HG02852 (cell line): ENCODE measurements around the gene NSMF.

Experiments
- ATAC-seq: cut with Tn5 transposase; IDR thresholded peaks from one replicate; pipeline ENCODE4 v1.9.1; 2021; ENCODE audit warnings: mild to moderate bottlenecking, moderate library complexity; ENCODE audit not compliant: unreplicated experiment

Gene NSMF

GRCh38 chr9:137398561-137399468 lies 60.3 kb downstream of the NSMF start:
- ATAC-seq: no peak

GRCh38 chr9:137397675-137398423 lies 61.3 kb downstream of the NSMF start:
- ATAC-seq: no peak
